Activated CD4-positive, alpha-beta T cell treated with anti-CD3 and anti-CD28 coated beads, Interleukin-2, amount 50 U/mL, for 4 hours (primary cell): ENCODE data around the gene MOSPD3.
A peak's percentile ranks its signal among the peaks of the same experiment; 100 is the strongest.
"Not testable (repeated sequence)": the region's sequence is repeated elsewhere in the genome, so short reads cannot be mapped to it uniquely, and the experiment has no call there.

Experiments used
- DNase-seq, 2 experiments: peaks; one replicate each; pipeline ENCODE4 v3.0.0-alpha.2; 2020

MOSPD3 gene

DNA sequence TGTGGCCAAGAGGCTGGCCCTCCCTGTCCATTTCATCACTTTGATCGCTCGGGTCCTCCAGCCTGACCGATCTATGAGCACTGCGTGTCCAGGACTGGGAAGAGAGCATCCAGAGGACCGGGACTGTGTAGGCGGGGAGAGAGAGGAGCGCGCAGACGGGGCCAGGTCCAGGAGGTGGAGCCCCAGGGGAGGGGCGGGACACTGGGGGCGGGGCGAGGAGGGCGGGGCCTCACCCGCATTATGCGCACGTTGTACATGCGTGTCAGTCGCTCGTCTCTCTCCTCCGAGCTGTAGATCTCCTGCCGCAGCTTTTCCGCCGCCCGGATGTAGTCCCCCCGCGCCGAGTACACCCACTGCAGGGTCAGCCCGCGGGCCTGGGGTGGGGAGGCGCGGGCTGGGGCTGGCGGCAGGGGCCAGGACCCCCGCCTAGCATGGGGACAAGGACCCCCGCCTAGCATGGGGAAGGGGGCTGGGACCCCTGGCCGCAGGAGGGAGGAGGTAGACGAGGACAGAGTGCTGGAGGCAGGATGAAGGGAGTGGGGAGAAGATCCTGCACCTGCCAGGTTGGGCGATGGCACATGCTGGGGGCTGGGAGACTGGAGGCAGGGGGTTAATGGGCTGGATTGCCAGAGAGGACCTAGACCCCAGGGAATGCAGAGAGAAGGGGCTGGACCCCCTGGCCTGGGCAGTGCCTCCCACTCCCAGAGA lies 14.3 kb downstream of the MOSPD3 start:
- DNase-seq = peak; percentile 87 to 88

DNA sequence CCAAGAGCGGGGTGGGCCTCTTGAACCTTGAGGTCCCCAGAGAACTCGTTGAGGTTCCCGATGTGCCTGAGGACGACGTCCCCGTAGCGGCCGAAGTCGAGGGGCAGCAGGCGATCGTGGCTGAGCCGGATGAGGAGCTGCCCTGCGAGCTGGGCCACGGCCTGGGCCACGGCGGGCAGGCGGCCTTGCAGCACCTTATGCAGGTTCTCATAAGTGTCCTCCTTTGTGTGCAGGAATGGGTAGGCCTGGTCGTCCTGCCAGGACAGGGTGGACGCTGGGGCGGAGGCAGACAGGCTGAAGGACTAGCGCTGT lies 14.9 kb downstream of the MOSPD3 start:
- no peak for DNase-seq

DNA sequence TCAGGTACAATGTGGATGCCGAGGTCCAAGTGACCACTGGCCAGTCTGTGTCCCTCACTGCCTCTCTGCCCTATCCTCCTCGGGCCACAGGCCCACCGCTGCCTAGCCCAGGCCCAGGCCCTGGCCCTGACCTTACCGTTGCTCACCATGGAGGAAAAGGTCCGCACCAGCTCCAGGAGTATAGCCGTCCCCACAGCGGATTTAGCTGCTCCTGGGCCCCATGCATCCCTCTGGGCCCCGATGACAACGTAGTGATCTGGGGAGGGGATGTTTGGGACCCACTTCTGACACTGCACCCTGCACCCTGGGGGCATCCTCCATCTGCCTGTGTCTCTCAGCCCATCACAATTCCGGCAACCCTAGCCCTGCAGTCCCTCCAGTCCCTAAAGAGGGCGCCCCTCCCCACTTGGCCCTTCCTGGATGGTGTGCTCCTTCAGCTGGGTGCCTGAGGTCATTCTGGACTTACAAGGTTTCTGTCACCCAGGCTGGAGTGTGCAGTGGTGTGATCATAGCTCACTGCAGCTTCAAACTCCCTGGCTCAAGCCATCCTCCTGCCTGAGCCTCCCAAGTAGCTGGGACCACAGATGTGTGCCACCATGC lies 16.9 kb downstream of the MOSPD3 start:
- no peak for DNase-seq

DNA sequence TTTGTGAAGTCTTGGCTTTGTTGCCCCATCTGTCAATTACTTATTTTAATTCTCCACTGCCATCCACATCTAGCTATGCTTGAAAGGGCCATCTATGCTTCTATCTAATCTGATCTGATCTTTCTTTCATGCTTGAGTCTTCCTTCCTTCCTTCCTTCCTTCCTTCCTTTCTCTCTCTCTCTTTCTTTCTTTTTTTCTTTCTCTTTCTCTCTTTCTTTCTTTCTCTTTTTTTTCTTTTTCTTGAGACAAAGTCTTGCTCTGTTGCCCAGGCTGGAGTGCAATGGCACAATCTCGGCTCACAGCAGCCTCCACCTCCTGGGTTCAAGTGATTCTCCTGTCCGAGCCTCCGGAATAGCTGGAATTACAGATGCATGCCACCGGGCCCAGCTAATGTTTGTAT lies 17.7 kb downstream of the MOSPD3 start:
- DNase-seq = no peak

DNA sequence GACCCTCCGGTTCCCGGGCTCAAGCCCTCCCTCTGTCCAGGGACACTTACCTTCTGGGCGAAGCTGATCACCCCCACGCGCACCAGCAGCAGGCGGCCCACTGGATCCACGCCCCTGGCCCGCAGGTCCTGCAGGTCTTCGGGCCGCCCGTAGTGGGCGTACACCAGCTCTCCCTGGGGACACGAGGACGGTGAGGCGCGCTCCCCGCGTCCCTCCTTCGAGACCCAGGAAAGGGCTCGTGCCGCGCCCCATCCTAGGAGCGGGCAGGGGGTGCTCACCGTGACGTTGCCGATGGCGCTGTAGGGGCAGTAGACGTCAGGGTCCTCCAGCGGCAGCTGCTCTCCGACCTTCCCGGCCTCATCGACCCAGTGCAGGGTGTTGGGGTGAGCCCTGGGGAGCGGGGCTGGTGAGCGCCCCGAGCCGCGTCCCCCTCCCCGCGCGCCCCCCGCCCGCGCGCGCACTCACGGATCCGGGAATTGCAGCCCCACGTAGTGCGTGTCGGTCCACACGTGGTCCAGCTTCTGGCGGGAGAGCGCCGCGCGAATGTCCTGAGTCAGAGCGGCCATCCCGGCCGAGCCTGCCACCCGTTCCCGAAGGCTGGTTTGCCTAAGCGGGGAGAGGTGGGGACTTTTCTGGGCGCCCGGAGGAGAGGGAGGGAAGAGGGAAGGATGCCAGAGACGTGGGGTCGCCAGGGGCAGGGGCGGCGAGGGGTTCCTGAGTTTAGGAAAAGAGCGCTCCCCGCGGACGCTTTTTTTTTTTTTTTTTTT lies 20.8 kb downstream of the MOSPD3 start:
- peak; percentile 39 to 40 for DNase-seq

DNA sequence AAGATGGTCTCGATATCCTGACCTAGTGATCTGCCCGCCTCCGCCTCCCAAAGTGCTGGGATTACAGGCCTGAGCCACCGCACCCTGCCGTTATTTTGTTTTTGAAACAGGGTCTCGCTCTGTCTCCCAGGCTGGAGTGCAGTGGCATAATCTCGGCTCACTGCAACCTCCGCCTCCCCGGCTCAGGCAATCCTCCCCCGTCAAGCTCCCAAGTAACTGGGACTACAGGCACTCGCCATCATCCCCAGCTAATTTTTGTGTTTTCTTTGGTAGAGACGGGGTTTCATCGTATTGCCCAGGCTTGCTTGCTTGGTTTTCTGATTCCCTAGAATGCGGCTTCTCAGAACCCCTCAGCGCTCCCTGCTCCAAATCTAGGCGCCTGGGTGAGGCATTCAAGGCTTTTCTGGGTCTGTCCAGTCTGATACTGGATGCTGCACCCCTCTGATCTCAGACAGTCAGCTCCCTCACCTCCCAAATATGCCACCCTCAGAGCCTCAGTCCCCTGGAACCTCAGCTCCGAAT lies 27.7 kb downstream of the MOSPD3 start:
- no peak for DNase-seq

DNA sequence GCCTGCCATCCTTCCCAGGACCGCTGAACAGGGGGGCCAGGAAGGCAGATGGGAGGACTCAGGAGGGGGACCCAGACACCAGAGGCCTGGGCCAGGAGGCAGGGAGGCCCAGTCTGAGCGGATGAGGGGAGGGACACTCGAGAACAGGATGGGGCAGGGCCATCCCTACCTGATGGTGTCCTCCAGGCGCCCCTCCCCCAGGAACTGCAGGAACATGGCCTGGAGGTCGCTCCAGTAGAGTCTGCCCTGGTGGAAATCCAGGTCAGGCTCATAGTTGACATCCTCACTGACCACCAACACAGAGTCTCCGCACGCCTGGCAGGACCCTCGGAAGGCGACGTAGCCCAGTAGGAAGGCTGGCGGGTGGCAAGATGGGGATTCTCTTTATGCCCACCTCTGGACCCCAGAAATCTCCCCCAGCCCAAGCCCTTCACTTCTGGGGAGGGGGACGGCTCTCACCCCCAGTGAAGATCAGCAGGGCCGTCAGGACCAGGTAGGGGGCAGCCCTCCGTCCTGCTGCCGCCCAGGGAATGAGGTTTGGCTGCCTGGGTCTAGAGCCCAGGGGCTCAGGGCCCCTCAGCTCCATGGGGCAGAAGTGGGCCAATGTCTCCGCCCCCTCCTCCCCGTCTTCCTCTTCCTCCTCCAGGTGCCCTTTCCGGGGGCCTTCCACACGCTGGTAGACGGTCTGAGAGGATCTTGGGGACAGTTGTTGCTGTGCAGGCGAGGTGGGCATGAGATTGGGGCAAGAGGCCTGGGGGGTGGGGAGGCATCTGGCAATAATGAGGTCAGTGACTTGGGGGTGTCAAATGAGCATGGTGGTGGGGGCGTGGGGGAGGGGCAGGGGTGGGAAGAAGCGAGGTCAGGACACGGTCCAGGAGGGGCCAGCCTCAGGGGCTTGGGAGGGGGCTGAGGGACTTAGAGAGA lies 28.4 kb downstream of the MOSPD3 start:
- no peak for DNase-seq

DNA sequence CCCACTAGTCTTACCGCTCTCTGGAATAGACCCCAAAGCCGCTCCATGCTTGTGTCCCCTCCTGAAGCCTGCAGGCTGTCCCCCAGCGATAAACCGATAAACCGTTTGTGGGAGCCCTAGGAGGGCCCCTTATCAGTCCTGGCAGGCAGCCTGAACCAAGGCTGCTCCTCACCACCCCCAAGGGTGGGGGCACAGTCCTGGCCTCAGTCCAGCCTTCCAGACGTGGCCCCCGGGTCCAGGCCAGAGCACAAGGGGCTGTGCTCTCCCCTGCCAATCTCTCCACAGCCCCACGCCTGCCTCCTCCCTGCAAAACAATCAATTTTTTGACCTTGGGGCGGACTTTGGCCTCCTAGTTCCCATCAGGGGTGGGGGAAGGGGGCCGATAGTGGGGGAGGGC lies 29.1 kb downstream of the MOSPD3 start, which contains the start of gene TFR2:
TSS of gene TFR2 (minus strand) at position 90 of the 397 bp plus-strand sequence. CDS start at position 47, 43 bp downstream.
- no peak for DNase-seq

- DNase-seq = no peak
Measured at GRCh38 chr7:100641860-100642533, 29.7 kb downstream of the MOSPD3 start.

DNA sequence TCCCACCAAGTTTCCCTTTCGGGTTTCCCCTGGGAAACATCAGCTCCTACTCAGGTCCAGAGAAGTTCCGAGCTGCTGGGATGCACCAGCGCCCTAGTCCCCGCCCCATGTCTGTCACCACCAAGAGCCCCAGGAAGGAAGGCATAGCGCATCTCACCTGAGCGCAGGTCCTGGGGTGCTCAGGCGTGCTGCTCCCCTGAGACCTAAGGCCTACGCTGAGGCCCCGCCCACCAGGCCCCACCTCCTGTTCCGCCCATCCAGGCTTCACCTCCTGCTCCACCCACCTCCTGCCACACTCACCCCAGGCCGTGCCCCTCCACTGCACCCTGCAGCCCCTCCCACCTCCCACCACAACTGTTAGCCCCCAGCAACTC lies 30.2 kb downstream of the MOSPD3 start:
- DNase-seq = no peak

- DNase-seq = no peak
Measured at GRCh38 chr7:100649826-100650565, 37.7 kb downstream of the MOSPD3 start.

- DNase-seq = no peak
Measured at GRCh38 chr7:100654908-100655831, 42.8 kb downstream of the MOSPD3 start.

DNA sequence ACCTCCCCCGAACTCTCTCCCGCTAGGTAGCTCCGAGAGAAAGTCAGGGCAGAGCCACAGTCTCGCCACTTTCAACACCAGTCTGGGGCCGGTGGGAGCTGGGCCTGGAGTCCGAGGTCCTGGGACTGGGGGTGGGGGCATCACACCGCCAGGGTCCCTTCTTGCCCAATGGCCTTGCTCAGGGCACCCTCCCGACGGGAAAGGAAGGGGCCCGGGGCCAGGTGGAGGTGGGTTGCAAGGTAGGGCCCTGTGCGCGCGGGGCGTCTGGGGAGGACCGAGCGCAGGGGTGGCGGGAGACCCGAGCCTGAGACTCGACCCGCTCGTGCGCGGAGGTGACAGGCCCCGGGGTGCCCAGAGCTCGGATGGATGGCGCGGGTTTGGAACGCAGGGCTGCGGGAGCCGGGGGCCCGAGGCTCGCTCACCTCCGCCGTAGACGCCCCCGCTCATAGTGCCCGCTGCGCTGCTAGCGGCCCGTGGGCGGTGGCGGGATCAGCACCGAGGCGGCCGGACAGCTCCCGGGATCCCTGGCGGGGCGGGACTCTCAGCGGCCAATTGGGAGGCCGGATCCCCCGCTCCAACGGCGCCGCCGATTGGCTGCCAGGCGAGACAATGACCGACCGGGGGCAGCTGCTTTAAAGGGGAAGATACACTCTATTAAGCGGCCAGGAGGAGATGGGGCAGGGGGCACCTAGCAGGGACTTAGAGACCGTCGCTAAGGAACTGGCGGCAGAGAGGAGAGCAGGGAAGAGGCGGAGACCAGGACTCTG lies 43.8 kb downstream of the MOSPD3 start, which contains the start of gene ACTL6B:
TSS of gene ACTL6B (minus strand) at position 541 of the 767 bp plus-strand sequence. CDS start at position 447, 94 bp downstream.
- DNase-seq = peak in 1 of 2 experiments; percentile 24

DNA sequence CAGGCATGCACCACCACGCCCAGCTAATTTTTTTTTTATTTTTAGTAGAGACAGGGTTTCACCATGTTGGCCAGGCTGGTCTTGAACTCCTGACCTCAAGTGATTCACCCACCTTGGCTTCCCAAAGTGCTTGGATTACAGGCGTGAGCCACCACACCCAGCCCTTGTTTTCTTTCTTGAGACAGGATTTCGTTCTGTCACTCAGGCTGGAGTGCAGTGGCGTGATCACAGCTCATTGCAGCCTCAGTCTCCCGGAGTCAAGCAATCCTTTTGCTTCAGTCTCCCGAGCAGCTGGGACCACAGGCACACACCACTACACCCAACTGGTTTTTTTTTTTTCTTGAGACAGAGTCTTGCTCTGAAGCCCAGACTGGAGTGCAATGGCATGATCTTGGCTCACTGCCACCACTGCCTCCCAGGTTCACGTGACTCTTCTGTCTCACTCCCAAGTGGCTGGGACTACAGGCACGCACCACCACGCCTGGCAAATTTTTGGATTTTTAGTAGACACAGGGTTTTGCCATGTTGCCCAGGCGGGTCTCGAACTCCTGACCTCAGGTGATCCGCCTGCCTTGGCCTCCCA lies 49.9 kb downstream of the MOSPD3 start:
- DNase-seq = not testable (repeated sequence)
